ENCODE measurements around the gene SNCG.

DNA sequence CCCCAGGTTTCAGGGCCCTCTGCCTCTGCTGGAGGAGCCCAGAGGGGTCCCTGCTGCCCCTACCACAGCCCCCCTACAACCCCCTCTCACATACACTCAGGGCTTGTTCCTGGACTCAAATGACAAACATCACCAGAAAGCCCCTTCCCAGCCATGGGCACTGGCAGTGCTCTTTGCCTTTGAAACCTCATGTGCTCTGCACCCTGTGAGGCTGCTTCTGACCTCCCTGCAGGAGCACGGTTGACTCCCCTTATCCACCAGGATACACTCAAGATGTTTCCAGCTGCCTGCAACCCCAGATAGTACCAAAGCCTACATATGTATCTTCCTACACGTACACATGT is 6.4 kb downstream of the SNCG start:
- TF ChIP-seq, protein P1, sequence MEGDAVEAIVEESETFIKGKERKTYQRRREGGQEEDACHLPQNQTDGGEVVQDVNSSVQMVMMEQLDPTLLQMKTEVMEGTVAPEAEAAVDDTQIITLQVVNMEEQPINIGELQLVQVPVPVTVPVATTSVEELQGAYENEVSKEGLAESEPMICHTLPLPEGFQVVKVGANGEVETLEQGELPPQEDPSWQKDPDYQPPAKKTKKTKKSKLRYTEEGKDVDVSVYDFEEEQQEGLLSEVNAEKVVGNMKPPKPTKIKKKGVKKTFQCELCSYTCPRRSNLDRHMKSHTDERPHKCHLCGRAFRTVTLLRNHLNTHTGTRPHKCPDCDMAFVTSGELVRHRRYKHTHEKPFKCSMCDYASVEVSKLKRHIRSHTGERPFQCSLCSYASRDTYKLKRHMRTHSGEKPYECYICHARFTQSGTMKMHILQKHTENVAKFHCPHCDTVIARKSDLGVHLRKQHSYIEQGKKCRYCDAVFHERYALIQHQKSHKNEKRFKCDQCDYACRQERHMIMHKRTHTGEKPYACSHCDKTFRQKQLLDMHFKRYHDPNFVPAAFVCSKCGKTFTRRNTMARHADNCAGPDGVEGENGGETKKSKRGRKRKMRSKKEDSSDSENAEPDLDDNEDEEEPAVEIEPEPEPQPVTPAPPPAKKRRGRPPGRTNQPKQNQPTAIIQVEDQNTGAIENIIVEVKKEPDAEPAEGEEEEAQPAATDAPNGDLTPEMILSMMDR (IDR thresholded peaks at IDR 0.05), result no peak
- TF ChIP-seq POLR2A (IDR thresholded peaks at IDR 0.05), result no peak
